ENCODE measurements around the gene SEMA4F.
A peak's percentile ranks its signal among the peaks of the same experiment; 100 is the strongest.

Gene SEMA4F

DNA sequence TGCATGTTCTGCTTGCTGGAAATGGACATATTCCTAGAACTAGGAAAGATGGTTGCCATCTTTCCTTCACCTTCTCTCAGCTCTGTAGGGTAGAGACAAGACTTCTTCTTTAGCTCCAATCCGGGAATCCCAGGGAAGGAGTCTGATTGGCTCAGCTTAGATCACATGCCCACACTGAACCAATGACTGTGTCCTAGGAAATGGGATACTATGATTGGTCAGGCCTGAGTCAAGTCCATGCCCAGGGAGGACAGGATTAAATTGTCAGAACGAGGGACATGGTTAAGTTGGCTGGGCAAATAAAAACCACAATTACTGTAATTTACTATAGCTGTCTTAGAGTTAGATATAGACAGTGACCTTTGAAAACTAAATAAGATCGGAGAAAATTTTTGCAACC is 31.4 kb downstream of the SEMA4F start:
- no peak overlapping the region for H3K27ac ChIP-seq
- TF ChIP-seq, protein P1, sequence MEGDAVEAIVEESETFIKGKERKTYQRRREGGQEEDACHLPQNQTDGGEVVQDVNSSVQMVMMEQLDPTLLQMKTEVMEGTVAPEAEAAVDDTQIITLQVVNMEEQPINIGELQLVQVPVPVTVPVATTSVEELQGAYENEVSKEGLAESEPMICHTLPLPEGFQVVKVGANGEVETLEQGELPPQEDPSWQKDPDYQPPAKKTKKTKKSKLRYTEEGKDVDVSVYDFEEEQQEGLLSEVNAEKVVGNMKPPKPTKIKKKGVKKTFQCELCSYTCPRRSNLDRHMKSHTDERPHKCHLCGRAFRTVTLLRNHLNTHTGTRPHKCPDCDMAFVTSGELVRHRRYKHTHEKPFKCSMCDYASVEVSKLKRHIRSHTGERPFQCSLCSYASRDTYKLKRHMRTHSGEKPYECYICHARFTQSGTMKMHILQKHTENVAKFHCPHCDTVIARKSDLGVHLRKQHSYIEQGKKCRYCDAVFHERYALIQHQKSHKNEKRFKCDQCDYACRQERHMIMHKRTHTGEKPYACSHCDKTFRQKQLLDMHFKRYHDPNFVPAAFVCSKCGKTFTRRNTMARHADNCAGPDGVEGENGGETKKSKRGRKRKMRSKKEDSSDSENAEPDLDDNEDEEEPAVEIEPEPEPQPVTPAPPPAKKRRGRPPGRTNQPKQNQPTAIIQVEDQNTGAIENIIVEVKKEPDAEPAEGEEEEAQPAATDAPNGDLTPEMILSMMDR (conservative IDR thresholded peaks at IDR 0.05): no peak
- no peak for TF ChIP-seq ZFX (IDR thresholded peaks at IDR 0.05)

DNA sequence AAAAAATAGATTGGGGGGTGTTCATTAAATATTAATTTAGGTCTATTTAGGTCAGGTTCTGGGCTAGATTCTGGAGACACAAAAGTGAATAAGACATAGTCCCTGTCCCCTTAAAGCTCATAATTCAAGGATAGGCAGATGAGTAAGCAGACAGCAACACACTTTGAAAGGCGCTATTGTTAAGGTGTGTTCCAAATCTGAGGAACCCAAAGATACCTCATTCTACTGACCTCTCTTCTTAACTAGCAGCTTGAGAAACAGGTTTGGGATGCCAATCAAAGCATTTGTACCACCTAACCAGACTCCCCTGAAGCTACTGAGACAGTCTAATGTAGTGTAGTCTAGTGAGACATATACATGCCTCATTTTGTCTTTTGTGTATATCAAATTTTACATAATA is 34.8 kb downstream of the SEMA4F start:
- H3K27ac ChIP-seq: no peak overlapping the region
- TF ChIP-seq, protein P1 (conservative IDR thresholded peaks at IDR 0.05): no peak
- TF ChIP-seq ZFX (IDR thresholded peaks at IDR 0.05): no peak

DNA sequence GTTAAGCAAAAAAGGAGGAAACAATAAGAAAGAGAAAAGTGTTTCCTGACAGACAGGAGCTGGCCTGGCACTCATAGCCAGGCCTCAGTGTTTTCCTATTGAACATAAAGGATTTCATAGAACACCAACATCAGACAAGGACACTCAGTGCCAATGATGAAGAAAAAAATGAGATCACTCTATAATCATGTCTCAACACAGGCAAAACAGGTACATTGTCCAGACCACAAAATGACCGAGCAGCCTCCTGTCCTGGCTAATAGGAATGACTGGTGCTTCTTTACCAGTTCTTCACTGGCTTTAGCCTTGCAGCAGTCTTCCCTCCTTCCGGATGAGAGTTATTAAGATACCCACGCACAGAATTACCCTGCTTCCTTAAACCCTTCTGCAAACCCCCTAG is 35.6 kb downstream of the SEMA4F start:
- no peak overlapping the region for H3K27ac ChIP-seq
- TF ChIP-seq ZFX (IDR thresholded peaks at IDR 0.05): no peak
- TF ChIP-seq, protein P1 (conservative IDR thresholded peaks at IDR 0.05): no peak

DNA sequence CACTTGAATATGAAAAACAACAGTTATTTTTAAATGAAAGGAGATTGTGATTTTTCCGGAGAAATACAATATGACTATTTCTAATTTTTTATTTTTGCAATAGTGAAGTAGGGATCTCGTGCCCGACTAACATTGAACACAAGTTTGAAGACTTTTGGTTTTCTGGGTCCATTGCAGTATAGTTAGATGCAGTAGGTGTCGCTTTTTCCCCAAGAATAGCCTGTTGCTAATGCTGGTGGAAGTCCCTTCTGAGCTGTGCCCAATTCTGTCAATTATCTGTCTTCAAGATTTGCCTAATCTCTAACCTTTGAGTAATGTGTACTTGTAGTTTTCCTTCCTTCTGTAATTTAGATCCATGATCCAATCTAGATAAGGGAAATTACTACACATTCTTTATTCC is 36.5 kb downstream of the SEMA4F start:
- TF ChIP-seq, protein P1 (conservative IDR thresholded peaks at IDR 0.05): peak; percentile 71
- TF ChIP-seq ZFX (IDR thresholded peaks at IDR 0.05): no peak
- no peak overlapping the region for H3K27ac ChIP-seq

DNA sequence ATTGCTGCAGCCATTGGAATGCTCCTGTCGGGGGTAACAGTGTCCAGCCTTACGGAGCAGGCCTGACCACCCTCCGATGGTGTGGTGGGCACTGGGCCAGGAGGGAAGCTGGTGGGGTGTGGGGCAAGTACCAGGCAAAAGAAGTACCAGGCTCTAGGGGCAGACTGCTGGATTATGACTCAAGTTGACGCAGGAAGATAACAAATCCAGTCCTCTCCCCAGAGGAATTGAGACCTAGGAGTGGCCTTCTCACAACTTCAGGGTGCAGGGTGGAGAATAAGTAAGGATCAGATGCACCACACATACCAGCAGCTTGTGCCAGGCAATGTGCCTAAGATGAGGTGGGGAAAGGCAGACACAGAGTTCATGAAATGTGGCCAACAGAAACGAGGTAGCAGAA is 37.9 kb downstream of the SEMA4F start:
- TF ChIP-seq, protein P1 (conservative IDR thresholded peaks at IDR 0.05): no peak
- TF ChIP-seq ZFX (IDR thresholded peaks at IDR 0.05): no peak

DNA sequence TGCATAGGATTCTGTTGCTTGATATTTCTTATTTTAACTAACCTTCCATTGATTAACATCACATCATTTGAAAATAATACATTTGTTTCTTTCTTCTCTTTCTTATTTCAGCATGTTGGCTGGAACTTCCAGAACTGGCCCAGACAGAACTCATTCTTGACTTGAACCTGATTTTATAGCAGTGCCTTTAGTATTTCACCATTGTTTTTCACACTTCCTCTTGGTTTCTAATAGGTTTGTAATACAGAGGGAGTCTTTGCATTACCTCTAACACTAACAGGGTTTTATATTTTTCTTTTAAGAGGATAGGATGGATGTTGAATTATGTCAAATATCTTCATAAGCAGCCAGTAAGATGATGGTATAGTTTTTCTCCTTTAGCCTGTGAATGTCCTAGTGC is 39.2 kb downstream of the SEMA4F start:
- no peak for TF ChIP-seq ZFX (IDR thresholded peaks at IDR 0.05)
- TF ChIP-seq, protein P1 (conservative IDR thresholded peaks at IDR 0.05): no peak
- H3K27ac ChIP-seq: no peak overlapping the region

More for the DNA sequence above, 37.9 kb downstream of the SEMA4F start:
- H3K27ac ChIP-seq: peak overlapping the region; percentile 21; the same call in 1 of the 2 replicates

DNA sequence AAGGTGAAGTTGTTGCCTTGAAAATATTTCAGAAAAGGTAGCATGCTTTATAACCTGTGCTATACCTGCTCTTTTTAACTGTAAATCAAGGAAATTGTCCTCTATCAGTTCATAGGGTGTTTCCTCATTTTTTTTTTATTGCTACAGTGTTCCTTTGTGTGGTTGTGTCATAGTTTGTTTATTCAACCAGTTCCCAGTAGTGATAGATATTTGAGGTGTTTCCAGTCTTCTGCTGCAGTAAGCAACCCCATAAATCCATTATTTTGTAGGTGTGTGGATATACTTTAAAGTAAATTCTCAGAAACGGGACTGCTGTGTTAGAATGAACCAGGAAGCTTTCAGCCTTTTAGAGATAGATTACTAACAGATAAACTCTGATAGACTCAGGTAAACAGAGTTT is 39.6 kb downstream of the SEMA4F start:
- TF ChIP-seq ZFX (IDR thresholded peaks at IDR 0.05): no peak
- TF ChIP-seq, protein P1 (conservative IDR thresholded peaks at IDR 0.05): no peak
- no peak overlapping the region for H3K27ac ChIP-seq
